GM21529 (cell line): ENCODE measurements around the gene ZFYVE9.
A peak's percentile ranks its signal among the peaks of the same experiment; 100 is the strongest.
"Not testable (repeated sequence)": the region's sequence is repeated elsewhere in the genome, so short reads cannot be mapped to it uniquely, and the experiment has no call there.

Source experiments
- ATAC-seq: cut with Tn5 transposase; IDR thresholded peaks from one replicate; pipeline ENCODE4 v1.9.1; 2021; ENCODE audit not compliant: unreplicated experiment

Gene ZFYVE9

GRCh38 chr1:52141513-52142219, at the start of gene ZFYVE9:
Gene ZFYVE9, plus strand, starts transcription at chr1:52142089. Its CDS starts 91,118 bp downstream, at chr1:52233207.
- peak; percentile 65 for ATAC-seq

- ATAC-seq = not testable (repeated sequence)
These were observed 47.6 kb upstream of the ZFYVE9 start for GRCh38 chr1:52094300-52094699.

GRCh38 chr1:52096216-52096615, 45.7 kb upstream of the ZFYVE9 start:
- ATAC-seq = no peak

- ATAC-seq = no peak
These were observed 43.6 kb upstream of the ZFYVE9 start for GRCh38 chr1:52098139-52098871.

- ATAC-seq = peak; percentile 65
These were observed 39.4 kb upstream of the ZFYVE9 start for GRCh38 chr1:52102336-52103013.

- ATAC-seq = no peak
These were observed 30.4 kb upstream of the ZFYVE9 start for GRCh38 chr1:52111492-52111891.

- ATAC-seq = no peak
These were observed 29.4 kb upstream of the ZFYVE9 start for GRCh38 chr1:52112489-52112888.

- ATAC-seq = no peak
These were observed 22.4 kb upstream of the ZFYVE9 start for GRCh38 chr1:52119301-52120079.

- ATAC-seq = no peak
These were observed 19.5 kb upstream of the ZFYVE9 start for GRCh38 chr1:52122384-52122783.

- ATAC-seq = no peak
These were observed 18.3 kb upstream of the ZFYVE9 start for GRCh38 chr1:52123622-52124021.

GRCh38 chr1:52125736-52126359, 16.0 kb upstream of the ZFYVE9 start:
- ATAC-seq = no peak

GRCh38 chr1:52127181-52128180, 14.4 kb upstream of the ZFYVE9 start:
- no peak for ATAC-seq

GRCh38 chr1:52139817-52140540, 1.9 kb upstream of the ZFYVE9 start:
- peak; percentile 58 for ATAC-seq

- no peak for ATAC-seq
These were observed 1.0 kb upstream of the ZFYVE9 start for GRCh38 chr1:52140633-52141512.

GRCh38 chr1:52142220-52143183, 613 bp downstream of the ZFYVE9 start:
- peak; percentile 35 for ATAC-seq

- no peak for ATAC-seq
These were observed 3.2 kb downstream of the ZFYVE9 start for GRCh38 chr1:52145137-52145536.

GRCh38 chr1:52150445-52150844, 8.6 kb downstream of the ZFYVE9 start:
- not testable (repeated sequence) for ATAC-seq
